Measurements from ENCODE around the gene WASHC1. TPM values are rescaled to one million over a fixed set of nuclear protein-coding genes. Genes with fewer than 3 reads are reported as not detected.
"Not testable (repeated sequence)": the region's sequence is repeated elsewhere in the genome, so short reads cannot be mapped to it uniquely, and the experiment has no call there.

WASHC1 gene
- total RNA-seq, 2 experiments from 2014 or later, result 10.9 to 11.2 TPM

DNA sequence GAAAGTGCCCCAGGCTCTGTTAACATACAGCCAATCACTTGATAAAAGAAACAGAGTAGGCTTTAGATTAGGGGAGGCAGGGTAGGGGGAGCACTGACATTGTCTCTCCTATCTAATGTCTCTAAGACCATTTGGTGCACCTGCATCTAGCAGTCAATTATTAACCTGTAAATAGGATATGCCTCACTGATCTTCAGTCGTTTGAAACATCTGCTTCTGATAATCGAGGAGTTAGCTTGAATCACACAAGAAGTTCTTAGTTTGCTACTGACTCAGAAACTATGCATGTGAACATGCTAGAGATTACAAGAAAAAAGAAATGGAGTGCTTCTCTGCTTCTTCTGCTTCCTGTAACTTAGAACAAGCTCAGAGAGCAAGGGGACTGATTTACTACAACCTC is 23.4 kb upstream of the WASHC1 start:
- DNase-seq; H3K27ac Mint-ChIP-seq; H3K27ac ChIP-seq (ENCODE audit: low read depth in 1 of 2, low read length in 2 of 2); H3K4me3 ChIP-seq (ENCODE audit: low read length); H3K4me1 Mint-ChIP-seq (ENCODE audit: low read depth); intact Hi-C loops (cut with DNase I, micrococcal nuclease); H3K36me3 ChIP-seq (ENCODE audit: insufficient read depth, low read length); H3K9me3 ChIP-seq (ENCODE audit: control insufficient read depth in 1 of 2, insufficient read depth in 1 of 2, low read length in 2 of 2); H3K27me3 ChIP-seq (ENCODE audit: control insufficient read depth in 1 of 2, insufficient read depth in 2 of 2, low read length in 2 of 2); CTCF ChIA-PET; H3K27me3 Mint-ChIP-seq; H3K4me3 Mint-ChIP-seq; H3K4me1 ChIP-seq (ENCODE audit: insufficient read depth, low read length); POLR2A ChIA-PET; H3K36me3 Mint-ChIP-seq (ENCODE audit: low read depth); ATAC-seq (ENCODE audit: poor library complexity); H3K9me3 Mint-ChIP-seq: not testable (repeated sequence)

DNA sequence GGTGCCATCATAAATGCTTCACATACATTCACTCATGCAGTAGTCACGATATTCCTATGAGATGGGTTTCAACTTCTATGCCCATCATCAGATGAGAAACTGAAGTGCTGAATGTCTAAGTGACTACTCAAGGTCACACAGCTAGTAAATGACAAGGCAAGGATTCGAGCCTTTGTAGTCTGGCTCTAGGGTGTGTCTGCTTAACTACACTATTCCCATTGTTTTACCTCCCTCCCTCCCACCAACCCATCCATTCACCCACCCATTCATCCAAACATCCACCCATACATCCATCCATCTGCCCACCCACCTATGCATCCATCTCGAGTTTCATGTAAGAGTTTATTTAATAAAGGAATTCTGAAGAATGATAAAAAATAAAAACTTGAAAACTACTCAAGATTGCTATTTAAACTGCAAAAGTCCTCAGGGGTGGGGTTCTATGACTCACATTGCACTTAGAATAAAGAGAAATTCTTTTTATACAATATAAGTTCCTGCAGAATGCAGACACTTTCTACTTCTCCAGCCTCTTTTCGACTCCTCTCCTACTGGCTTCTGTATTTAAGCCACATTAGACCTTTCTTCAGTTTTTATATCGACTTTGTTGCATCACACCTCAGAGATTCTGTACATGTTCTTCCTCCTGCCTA is 19.1 kb upstream of the WASHC1 start:
- H3K9me3 Mint-ChIP-seq; H3K27me3 Mint-ChIP-seq; H3K4me3 Mint-ChIP-seq; CTCF ChIA-PET; H3K27me3 ChIP-seq (ENCODE audit: control insufficient read depth in 1 of 2, insufficient read depth in 2 of 2, low read length in 2 of 2); H3K4me1 Mint-ChIP-seq (ENCODE audit: low read depth); H3K9me3 ChIP-seq (ENCODE audit: control insufficient read depth in 1 of 2, insufficient read depth in 1 of 2, low read length in 2 of 2); H3K27ac ChIP-seq (ENCODE audit: low read depth in 1 of 2, low read length in 2 of 2); H3K36me3 Mint-ChIP-seq (ENCODE audit: low read depth); POLR2A ChIA-PET; H3K4me1 ChIP-seq (ENCODE audit: insufficient read depth, low read length); H3K27ac Mint-ChIP-seq; H3K36me3 ChIP-seq (ENCODE audit: insufficient read depth, low read length); H3K4me3 ChIP-seq (ENCODE audit: low read length); DNase-seq; ATAC-seq (ENCODE audit: poor library complexity); intact Hi-C loops (cut with DNase I, micrococcal nuclease): not testable (repeated sequence)

DNA sequence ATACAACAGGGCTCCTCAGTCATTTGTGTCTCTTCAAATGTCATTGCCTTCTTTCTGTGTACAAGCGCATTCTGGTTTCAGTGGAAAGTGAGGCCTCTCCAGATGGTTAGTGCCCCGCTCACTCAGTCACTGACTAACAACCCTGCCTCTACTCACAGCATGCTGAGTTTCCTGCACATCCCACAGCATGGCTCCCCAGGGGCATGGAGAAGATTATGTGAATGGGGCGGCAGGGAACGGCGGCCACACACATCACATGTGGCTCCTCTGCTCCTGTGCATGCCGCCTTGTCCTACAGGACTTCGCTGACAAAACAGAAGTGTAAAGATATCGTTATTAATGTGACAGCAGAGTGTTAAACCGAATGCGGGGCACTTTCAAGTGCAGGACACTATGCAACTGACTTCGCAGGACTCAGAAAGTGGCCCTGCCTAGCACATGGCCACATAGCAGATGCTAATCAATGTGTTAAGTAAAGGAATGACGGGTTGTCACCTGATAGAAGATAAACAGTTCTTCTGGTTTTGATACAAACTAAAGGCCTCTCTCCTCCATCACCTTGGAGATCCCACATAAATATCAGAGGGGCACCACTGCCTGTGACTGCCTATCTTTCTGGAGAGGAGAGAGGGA is 17.5 kb upstream of the WASHC1 start:
- H3K27ac Mint-ChIP-seq; H3K4me1 Mint-ChIP-seq (ENCODE audit: low read depth); H3K27me3 Mint-ChIP-seq; H3K9me3 Mint-ChIP-seq; ATAC-seq (ENCODE audit: poor library complexity); H3K36me3 Mint-ChIP-seq (ENCODE audit: low read depth); H3K36me3 ChIP-seq (ENCODE audit: insufficient read depth, low read length); H3K4me1 ChIP-seq (ENCODE audit: insufficient read depth, low read length); CTCF ChIA-PET; H3K27ac ChIP-seq (ENCODE audit: low read depth in 1 of 2, low read length in 2 of 2); DNase-seq; H3K9me3 ChIP-seq (ENCODE audit: control insufficient read depth in 1 of 2, insufficient read depth in 1 of 2, low read length in 2 of 2); POLR2A ChIA-PET; intact Hi-C loops (cut with DNase I, micrococcal nuclease); H3K27me3 ChIP-seq (ENCODE audit: control insufficient read depth in 1 of 2, insufficient read depth in 2 of 2, low read length in 2 of 2); H3K4me3 Mint-ChIP-seq; H3K4me3 ChIP-seq (ENCODE audit: low read length): not testable (repeated sequence)

DNA sequence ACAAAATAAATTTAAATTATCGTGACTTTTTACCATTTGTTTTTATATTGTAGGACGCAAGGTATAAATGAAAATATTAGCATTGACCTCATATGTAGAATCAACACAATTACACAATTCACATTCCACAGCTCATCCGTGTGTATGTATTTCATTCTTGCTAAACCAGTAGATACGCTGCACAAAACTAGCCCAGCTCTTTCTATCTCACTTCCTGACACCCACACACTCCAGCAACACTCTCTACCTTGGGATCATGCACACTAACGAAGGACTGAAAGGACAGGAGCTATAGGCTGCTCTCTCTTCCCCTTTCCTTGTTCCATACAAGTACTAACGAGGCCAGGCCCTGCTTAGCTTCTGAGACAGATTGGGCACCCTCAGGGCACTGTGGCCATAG is 16.9 kb upstream of the WASHC1 start:
- H3K36me3 Mint-ChIP-seq (ENCODE audit: low read depth), result not testable (repeated sequence)

DNA sequence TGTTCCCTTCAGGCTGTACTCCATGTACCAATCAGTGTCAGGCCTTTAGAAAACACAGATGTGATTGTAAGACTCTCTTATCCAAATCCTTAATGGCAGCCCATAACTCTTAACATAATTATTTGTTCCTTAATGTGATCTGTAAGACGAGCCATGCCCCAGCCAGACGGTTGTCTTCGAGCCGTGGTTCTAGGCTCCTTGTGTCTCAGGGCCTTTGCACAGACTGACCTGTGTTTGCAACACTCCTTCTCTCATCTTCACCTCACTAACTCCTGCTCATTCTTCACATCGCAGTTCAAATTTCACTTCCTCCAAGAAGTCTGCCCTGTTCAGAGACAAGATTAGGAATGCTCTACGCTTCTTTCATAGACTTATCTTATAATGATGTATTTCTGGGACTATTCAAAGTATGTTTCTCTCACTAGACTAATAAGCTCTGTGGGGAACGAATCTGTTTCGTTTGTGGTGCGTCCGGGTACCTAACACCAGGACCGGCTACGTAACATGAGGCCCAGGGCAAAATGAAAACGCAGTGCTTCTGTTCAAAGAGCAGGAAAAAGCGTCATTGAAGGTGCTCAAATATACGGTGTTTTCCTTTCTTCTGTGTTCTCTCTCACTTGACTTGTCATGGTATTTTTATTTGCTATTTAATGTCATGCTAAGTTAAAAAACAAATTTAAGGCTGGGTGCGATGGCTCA is 16.1 kb upstream of the WASHC1 start:
- H3K4me1 Mint-ChIP-seq (ENCODE audit: low read depth); H3K27me3 Mint-ChIP-seq; H3K27ac ChIP-seq (ENCODE audit: low read depth in 1 of 2, low read length in 2 of 2); H3K27me3 ChIP-seq (ENCODE audit: control insufficient read depth in 1 of 2, insufficient read depth in 2 of 2, low read length in 2 of 2); CTCF ChIA-PET; H3K4me3 ChIP-seq (ENCODE audit: low read length); H3K27ac Mint-ChIP-seq; H3K9me3 ChIP-seq (ENCODE audit: control insufficient read depth in 1 of 2, insufficient read depth in 1 of 2, low read length in 2 of 2); H3K36me3 ChIP-seq (ENCODE audit: insufficient read depth, low read length); POLR2A ChIA-PET; H3K4me1 ChIP-seq (ENCODE audit: insufficient read depth, low read length); ATAC-seq (ENCODE audit: poor library complexity); H3K36me3 Mint-ChIP-seq (ENCODE audit: low read depth); H3K4me3 Mint-ChIP-seq; DNase-seq; intact Hi-C loops (cut with DNase I, micrococcal nuclease); H3K9me3 Mint-ChIP-seq: not testable (repeated sequence)

More for the DNA sequence above, 16.9 kb upstream of the WASHC1 start:
- H3K27ac ChIP-seq (ENCODE audit: low read depth in 1 of 2, low read length in 2 of 2); H3K27ac Mint-ChIP-seq; H3K27me3 ChIP-seq (ENCODE audit: control insufficient read depth in 1 of 2, insufficient read depth in 2 of 2, low read length in 2 of 2); H3K4me1 Mint-ChIP-seq (ENCODE audit: low read depth); H3K9me3 ChIP-seq (ENCODE audit: control insufficient read depth in 1 of 2, insufficient read depth in 1 of 2, low read length in 2 of 2); ATAC-seq (ENCODE audit: poor library complexity); CTCF ChIA-PET; H3K9me3 Mint-ChIP-seq; DNase-seq; H3K4me3 Mint-ChIP-seq; intact Hi-C loops (cut with DNase I, micrococcal nuclease); H3K4me3 ChIP-seq (ENCODE audit: low read length); POLR2A ChIA-PET; H3K36me3 ChIP-seq (ENCODE audit: insufficient read depth, low read length); H3K4me1 ChIP-seq (ENCODE audit: insufficient read depth, low read length); H3K27me3 Mint-ChIP-seq: not testable (repeated sequence)

DNA sequence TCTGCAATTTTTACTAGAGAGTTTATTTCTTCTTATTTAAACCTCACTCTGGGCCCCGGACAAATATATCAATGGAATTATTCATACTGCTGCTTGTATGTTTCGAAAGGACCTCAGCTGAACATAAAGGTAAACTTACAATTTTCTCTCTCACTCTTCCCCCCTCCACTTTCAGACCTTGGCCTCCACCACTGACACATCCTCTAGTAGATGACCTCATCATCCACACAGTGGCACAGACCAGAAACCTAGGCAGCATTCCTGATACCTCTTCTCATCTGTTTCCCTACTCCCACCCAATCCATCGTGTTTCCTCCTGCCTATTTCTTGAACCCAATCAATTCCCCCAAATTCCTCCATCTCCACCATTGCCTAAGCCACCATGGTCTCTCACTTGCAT is 15.2 kb upstream of the WASHC1 start:
- H3K4me3 Mint-ChIP-seq; H3K36me3 ChIP-seq (ENCODE audit: insufficient read depth, low read length); H3K27ac Mint-ChIP-seq; H3K4me1 ChIP-seq (ENCODE audit: insufficient read depth, low read length); H3K4me3 ChIP-seq (ENCODE audit: low read length); ATAC-seq (ENCODE audit: poor library complexity); H3K9me3 ChIP-seq (ENCODE audit: control insufficient read depth in 1 of 2, insufficient read depth in 1 of 2, low read length in 2 of 2); H3K36me3 Mint-ChIP-seq (ENCODE audit: low read depth); H3K27ac ChIP-seq (ENCODE audit: low read depth in 1 of 2, low read length in 2 of 2); H3K27me3 ChIP-seq (ENCODE audit: control insufficient read depth in 1 of 2, insufficient read depth in 2 of 2, low read length in 2 of 2); POLR2A ChIA-PET; H3K4me1 Mint-ChIP-seq (ENCODE audit: low read depth); H3K9me3 Mint-ChIP-seq; intact Hi-C loops (cut with DNase I, micrococcal nuclease); DNase-seq; H3K27me3 Mint-ChIP-seq; CTCF ChIA-PET: not testable (repeated sequence)

DNA sequence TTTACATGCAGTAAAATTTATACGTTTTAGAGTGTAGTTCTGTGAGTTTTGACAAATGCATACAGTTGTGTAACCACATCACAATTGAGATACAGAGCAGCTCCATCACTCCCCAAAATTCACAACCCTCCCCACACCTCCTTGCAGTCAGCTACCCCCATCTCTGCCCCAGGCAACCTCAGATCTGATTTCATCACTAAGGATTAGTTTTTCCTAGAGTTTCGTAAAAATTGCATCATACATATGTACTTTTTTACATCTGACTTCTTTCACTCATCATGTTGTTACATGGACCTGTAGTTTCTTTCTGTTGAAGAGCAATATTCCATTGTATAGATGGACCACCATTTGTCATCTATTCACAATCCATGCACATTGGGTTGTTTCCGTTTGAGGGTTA is 14.4 kb upstream of the WASHC1 start:
- DNase-seq; H3K36me3 Mint-ChIP-seq (ENCODE audit: low read depth); CTCF ChIA-PET; intact Hi-C loops (cut with DNase I, micrococcal nuclease); POLR2A ChIA-PET; H3K27me3 Mint-ChIP-seq; H3K4me3 Mint-ChIP-seq; H3K9me3 ChIP-seq (ENCODE audit: control insufficient read depth in 1 of 2, insufficient read depth in 1 of 2, low read length in 2 of 2); H3K9me3 Mint-ChIP-seq; H3K4me1 Mint-ChIP-seq (ENCODE audit: low read depth); H3K4me3 ChIP-seq (ENCODE audit: low read length); H3K27ac Mint-ChIP-seq; H3K4me1 ChIP-seq (ENCODE audit: insufficient read depth, low read length); H3K36me3 ChIP-seq (ENCODE audit: insufficient read depth, low read length); H3K27ac ChIP-seq (ENCODE audit: low read depth in 1 of 2, low read length in 2 of 2); ATAC-seq (ENCODE audit: poor library complexity); H3K27me3 ChIP-seq (ENCODE audit: control insufficient read depth in 1 of 2, insufficient read depth in 2 of 2, low read length in 2 of 2): not testable (repeated sequence)
